NCI-H1694 treated with DMSO at 0.1 percent for 48 hours (cell line): Measurements from ENCODE around the gene SYNGR3.

ENCODE experiments used
- DNase-seq: peaks from one replicate; lab custom pipeline; 2025; lab: John Stamatoyannopoulos, UW

The SYNGR3 gene

GRCh38 chr16:1976951-1977874 lies 12.6 kb upstream of the SYNGR3 start:
- no peak for DNase-seq

- no peak for DNase-seq
Measured at GRCh38 chr16:1977875-1978268, 11.9 kb upstream of the SYNGR3 start.

GRCh38 chr16:1978476-1979120 lies 11.2 kb upstream of the SYNGR3 start:
- DNase-seq: no peak

GRCh38 chr16:1979271-1980029 lies 10.3 kb upstream of the SYNGR3 start:
- no peak for DNase-seq

GRCh38 chr16:1980030-1980769 lies 9.6 kb upstream of the SYNGR3 start:
- DNase-seq: no peak

- DNase-seq: no peak
Measured at GRCh38 chr16:1980770-1981087, 9.0 kb upstream of the SYNGR3 start.

- DNase-seq: no peak
Measured at GRCh38 chr16:1981398-1981836, 8.4 kb upstream of the SYNGR3 start, which contains the start of gene NOXO1. TSS of gene NOXO1 (minus strand) at chr16:1981469. CDS start at chr16:1981179, 290 bp downstream.

- DNase-seq: no peak
Measured at GRCh38 chr16:1982013-1982433, 7.7 kb upstream of the SYNGR3 start.

GRCh38 chr16:1982991-1983543 lies 6.7 kb upstream of the SYNGR3 start:
- no peak for DNase-seq

GRCh38 chr16:1983544-1984346 lies 6.0 kb upstream of the SYNGR3 start, which contains the start of gene GFER:
TSS of gene GFER (plus strand) at chr16:1984193. CDS start at chr16:1984219, 26 bp downstream.
- peak; percentile 51 for DNase-seq

GRCh38 chr16:1984347-1985225 lies 5.2 kb upstream of the SYNGR3 start:
- no peak for DNase-seq

GRCh38 chr16:1985466-1986150 lies 4.2 kb upstream of the SYNGR3 start:
- DNase-seq: no peak

- no peak for DNase-seq
Measured at GRCh38 chr16:1987198-1987597, 2.6 kb upstream of the SYNGR3 start.

- no peak for DNase-seq
Measured at GRCh38 chr16:1990101-1990350, 256 bp downstream of the SYNGR3 start.

- no peak for DNase-seq
Measured at GRCh38 chr16:1990351-1991134, 773 bp downstream of the SYNGR3 start.

GRCh38 chr16:1991135-1991551 lies 1.4 kb downstream of the SYNGR3 start:
- no peak for DNase-seq

GRCh38 chr16:1991588-1991947 lies 1.8 kb downstream of the SYNGR3 start:
- DNase-seq: no peak

- no peak for DNase-seq
Measured at GRCh38 chr16:1991948-1992703, 2.4 kb downstream of the SYNGR3 start.
